Liver (tissue), 9 donors: ENCODE measurements around the gene ABCC10. TPM values are rescaled to one million over a fixed set of nuclear protein-coding genes. Genes with fewer than 3 reads are reported as not detected.
A peak's percentile ranks its signal among the peaks of the same experiment; 100 is the strongest.

ENCODE experiments used
- DNase-seq: peaks from one replicate; pipeline ENCODE4 v3.0.0-alpha.2; 2017; ENCODE audit warnings: low spot score
- H3K27ac ChIP-seq, 2 donors: one replicate each; pipeline ENCODE4 v1.7.0; 2013; ENCODE audit warnings: inconsistent platforms in 2 of 2, low read length in 2 of 2, control low read depth in 1 of 2, low read depth in 1 of 2, mild to moderate bottlenecking in 1 of 2
- H3K27me3 ChIP-seq, 4 donors: one replicate each; pipeline versions ENCODE4 v1.6.1 to v1.7.0; 2013; ENCODE audit warnings: low read length in 3 of 4, inconsistent platforms in 1 of 4, mild to moderate bottlenecking in 1 of 4, moderate library complexity in 1 of 4; ENCODE audit not compliant: control insufficient read depth in 4 of 4, insufficient read depth in 4 of 4
- H3K36me3 ChIP-seq, 4 donors: one replicate each; pipeline versions ENCODE4 v1.6.1 to v1.7.0; 2013; ENCODE audit warnings: low read length in 3 of 4, mild to moderate bottlenecking in 3 of 4, low read depth in 1 of 4, moderate library complexity in 1 of 4; ENCODE audit not compliant: control insufficient read depth in 4 of 4, insufficient read depth in 3 of 4
- H3K4me1 ChIP-seq, 4 donors: one replicate each; pipeline versions ENCODE4 v1.6.1 to v1.7.0; 2013; ENCODE audit warnings: low read length in 3 of 4, mild to moderate bottlenecking in 3 of 4, moderate library complexity in 1 of 4; ENCODE audit not compliant: control insufficient read depth in 4 of 4, insufficient read depth in 4 of 4
- H3K4me3 ChIP-seq, 3 donors: one replicate each; pipeline versions ENCODE4 v1.6.1 to v1.7.0; 2013; ENCODE audit warnings: low read length in 3 of 3, control low read depth in 1 of 3, low read depth in 1 of 3, mild to moderate bottlenecking in 1 of 3
- H3K9ac ChIP-seq, 2 donors: one replicate each; pipeline ENCODE4 v1.7.0; 2013; ENCODE audit warnings: low read length in 2 of 2, mild to moderate bottlenecking in 2 of 2, moderate library complexity in 2 of 2, control low read depth in 1 of 2, low read depth in 1 of 2
- H3K9me3 ChIP-seq, 4 donors: one replicate each; pipeline versions ENCODE4 v1.6.1 to v1.7.0; 2013; ENCODE audit warnings: low read length in 3 of 4; ENCODE audit not compliant: control insufficient read depth in 4 of 4
- CTCF ChIP-seq: fragments of 150-350 bp; IDR thresholded peaks from 2 replicates; pipeline ENCODE4 v1.5.1; 2017; ENCODE audit warnings: improper control_type of control experiment, low read depth, low read length; ENCODE audit not compliant: missing input control
- EGR1 ChIP-seq, 2 donors: IDR thresholded peaks; 2 replicates each; pipeline ENCODE4 v1.6.1; 2016 to 2018; ENCODE audit warnings: antibody characterized with exemption in 2 of 2, low read depth in 2 of 2
- FOXA1 ChIP-seq: IDR thresholded peaks from 2 replicates; pipeline ENCODE4 v1.6.1; 2016; ENCODE audit warnings: antibody characterized with exemption
- GABPA ChIP-seq, 2 donors: IDR thresholded peaks in 1 of 2; conservative IDR thresholded peaks in 1 of 2; 2 replicates each; pipeline ENCODE4 v1.6.1; 2016; ENCODE audit warnings: antibody characterized with exemption in 2 of 2, mild to moderate bottlenecking in 1 of 2, moderate library complexity in 1 of 2
- HNF4A ChIP-seq, 2 donors: conservative IDR thresholded peaks; 2 replicates each; pipeline ENCODE4 v1.6.1; 2016; ENCODE audit warnings: antibody characterized with exemption in 2 of 2, mild to moderate bottlenecking in 2 of 2
- JUND ChIP-seq, 2 donors: IDR thresholded peaks; 2 replicates each; pipeline ENCODE4 v1.6.1; 2016; ENCODE audit warnings: antibody characterized with exemption in 2 of 2
- MAX ChIP-seq: IDR thresholded peaks from 2 replicates; pipeline ENCODE4 v1.6.1; 2016; ENCODE audit warnings: antibody characterized with exemption
- NR2F2 ChIP-seq: IDR thresholded peaks from 2 replicates; pipeline ENCODE4 v1.6.1; 2016; ENCODE audit warnings: antibody characterized with exemption
- RAD21 ChIP-seq, 2 donors: IDR thresholded peaks; 2 replicates each; pipeline ENCODE4 v1.6.1; 2016; ENCODE audit warnings: antibody characterized with exemption in 2 of 2, mild to moderate bottlenecking in 2 of 2
- REST ChIP-seq: IDR thresholded peaks from 2 replicates; pipeline ENCODE4 v1.6.1; 2016; ENCODE audit warnings: antibody characterized with exemption, mild to moderate bottlenecking
- RXRA ChIP-seq, 2 donors: IDR thresholded peaks; 2 replicates each; pipeline ENCODE4 v1.6.1; 2017 to 2018; ENCODE audit warnings: antibody characterized with exemption in 2 of 2, mild to moderate bottlenecking in 1 of 2
- SP1 ChIP-seq: IDR thresholded peaks from 2 replicates; pipeline ENCODE4 v1.6.1; 2018; ENCODE audit warnings: antibody characterized with exemption, mild to moderate bottlenecking
- TAF1 ChIP-seq: conservative IDR thresholded peaks from 2 replicates; pipeline ENCODE4 v1.6.1; 2016; ENCODE audit warnings: antibody characterized with exemption, mild to moderate bottlenecking
- WGBS: extraction: QIAGEN DNeasy Blood & Tissue Kit; methylation state at CpG from one replicate; pipeline ENCODE4 v1.1.7; 2013; 5-methylcytosine and 5-hydroxymethylcytosine counted together
- polyA plus RNA-seq, 2 donors: library from polyadenylated mRNA; stranded (reverse) in 1 of 2; unstranded in 1 of 2; fragments of 200-250 nt in 1 of 2; fragments of >200 nt in 1 of 2; fragmentation: Nextera tagmentation in 1 of 2; extraction: Ambion mirVana in 1 of 2; gene quantifications; one replicate each; pipeline versions ENCODE4 v1.2.1 to v1.2.3, GENCODE V29; 2013 to 2015
- total RNA-seq, 2 donors: library from RNA; depleted of rRNA; stranded (reverse); fragments of >200 nt; gene quantifications; one replicate each; pipeline ENCODE4 v1.2.3, GENCODE V29; 2014
- donor health status: healthy.
- donor health status: healthy.
- donor health status: healthy.
- donor health status: healthy.
- donor health status: healthy.

Gene ABCC10
- total and polyA plus RNA-seq, 4 donors, result 3.9 to 10.6 (median 5.1) TPM

- TF ChIP-seq TAF1 (no peak), NR2F2 (no peak), RAD21 (IDR thresholded peaks at IDR 0.05) (no peak), REST (no peak)
Measured at GRCh38 chr6:43492673-43493072, 65.3 kb downstream of the ABCC10 start (continued).

- peaks cover 10 to 39% (median 29%) of the 10 kb centered on the region in 4 donors for H3K4me1 ChIP-seq
Measured at GRCh38 chr6:43493230-43493629, 65.9 kb downstream of the ABCC10 start.

More at GRCh38 chr6:43493230-43493629, 65.9 kb downstream of the ABCC10 start:
- TF ChIP-seq CTCF, result no peak
- no peak for TF ChIP-seq EGR1 (IDR thresholded peaks at IDR 0.05; ENCODE audit: low read depth in 2 of 2)
- no peak for TF ChIP-seq MAX
- no peak for TF ChIP-seq SP1
- TF ChIP-seq HNF4A (conservative IDR thresholded peaks at IDR 0.05), result no peak
- TF ChIP-seq FOXA1, result no peak
- TF ChIP-seq REST, result no peak
- no peak for TF ChIP-seq JUND (IDR thresholded peaks at IDR 0.05)
- no peak for TF ChIP-seq TAF1
- no peak for TF ChIP-seq RXRA (IDR thresholded peaks at IDR 0.05)
- TF ChIP-seq NR2F2, result no peak
- TF ChIP-seq RAD21 (IDR thresholded peaks at IDR 0.05), result no peak
- TF ChIP-seq GABPA (IDR thresholded peaks at IDR 0.05 in 1 of 2, conservative IDR thresholded peaks at IDR 0.05 in 1 of 2), result no peak
- Histone ChIP-seq H3K27ac (peak overlapping the region in 1 of 2 donors; percentile 62), H3K27me3 (no peaks in the 10 kb centered on the region), H3K9ac (no peak overlapping the region), H3K9me3 (no peaks in the 10 kb centered on the region), H3K36me3 (no peaks in the 10 kb centered on the region), H3K4me3 (no peak overlapping the region)
- DNase-seq, result no peak
- 93% methylated on average over 2 of the region's 2 CpGs for WGBS
